Astrocyte (in vitro differentiated cells and primary cell): ENCODE data around the gene RNASE13. TPM values are rescaled to one million over a fixed set of nuclear protein-coding genes. Genes with fewer than 3 reads are reported as not detected.

Experiments
- DNase-seq: peaks from one replicate; pipeline ENCODE4 v3.0.0-alpha.2; 2010; ENCODE audit warnings: low read depth
- FAIRE-seq: peaks from 2 replicates; lab custom pipeline; 2011; peaks lifted over from hg19 to GRCh38; lab: Jason Lieb, UNC
- H2AFZ ChIP-seq: 2 replicates; pipeline ENCODE4 v1.6.0; 2012; ENCODE audit warnings: low read depth, low read length, inconsistent platforms
- H3K27ac ChIP-seq: 2 replicates; pipeline ENCODE4 v1.5.1; 2011; ENCODE audit warnings: low read depth, low read length, inconsistent platforms
- H3K27me3 ChIP-seq: 2 replicates; pipeline ENCODE4 v1.6.0; 2011; ENCODE audit warnings: low read length, inconsistent platforms; ENCODE audit not compliant: insufficient read depth
- H3K36me3 ChIP-seq: 2 replicates; pipeline ENCODE4 v1.5.1; 2011; ENCODE audit warnings: low read length, inconsistent platforms; ENCODE audit not compliant: insufficient read depth
- H3K4me1 ChIP-seq: 2 replicates; pipeline ENCODE4 v1.5.1; 2011; ENCODE audit warnings: low read length, inconsistent platforms; ENCODE audit not compliant: insufficient read depth
- H3K4me2 ChIP-seq: 2 replicates; pipeline ENCODE4 v1.6.0; 2012; ENCODE audit warnings: low read length, inconsistent platforms
- H3K4me3 ChIP-seq: 2 replicates; pipeline ENCODE4 v1.5.1; 2011; ENCODE audit warnings: low read depth, mild to moderate bottlenecking, low read length, inconsistent platforms; ENCODE audit not compliant: insufficient read depth
- H3K79me2 ChIP-seq: 2 replicates; pipeline ENCODE4 v1.6.0; 2012; ENCODE audit warnings: mild to moderate bottlenecking, low read length, inconsistent platforms; ENCODE audit not compliant: insufficient read depth
- H3K9ac ChIP-seq: 2 replicates; pipeline ENCODE4 v1.6.0; 2012; ENCODE audit warnings: mild to moderate bottlenecking, low read length, inconsistent platforms
- H3K9me3 ChIP-seq: 2 replicates; pipeline ENCODE4 v1.5.1; 2012; ENCODE audit warnings: low read depth, mild to moderate bottlenecking, low read length, inconsistent platforms; ENCODE audit not compliant: insufficient read depth
- H4K20me1 ChIP-seq: 2 replicates; pipeline ENCODE4 v1.6.0; 2012; ENCODE audit warnings: low read length, inconsistent platforms; ENCODE audit not compliant: insufficient read depth
- H3K27ac Mint-ChIP-seq: one replicate; pipeline ENCODE4 v1.8.0; 2021; ENCODE audit warnings: mild to moderate bottlenecking, mixed read lengths; ENCODE audit not compliant: unreplicated experiment
- H3K27me3 Mint-ChIP-seq: one replicate; pipeline ENCODE4 v1.8.0; 2021; ENCODE audit warnings: low read depth, mixed read lengths; ENCODE audit not compliant: unreplicated experiment
- H3K36me3 Mint-ChIP-seq: one replicate; pipeline ENCODE4 v1.8.0; 2021; ENCODE audit warnings: low read depth, mixed read lengths; ENCODE audit not compliant: unreplicated experiment
- H3K4me1 Mint-ChIP-seq: one replicate; pipeline ENCODE4 v1.8.0; 2021; ENCODE audit warnings: low read depth, mixed read lengths; ENCODE audit not compliant: unreplicated experiment
- H3K4me3 Mint-ChIP-seq: one replicate; pipeline ENCODE4 v1.8.0; 2021; ENCODE audit warnings: mild to moderate bottlenecking, moderate library complexity, mixed read lengths; ENCODE audit not compliant: unreplicated experiment
- H3K9me3 Mint-ChIP-seq: one replicate; pipeline ENCODE4 v1.8.0; 2021; ENCODE audit warnings: mild to moderate bottlenecking, mixed read lengths; ENCODE audit not compliant: unreplicated experiment
- CTCF ChIP-seq: IDR thresholded peaks from 2 replicates; pipeline ENCODE4 v1.5.1; 2011; ENCODE audit warnings: low read depth, mild to moderate bottlenecking, inconsistent platforms, low read length, moderate library complexity; ENCODE audit not compliant: insufficient read depth
- EZH2 ChIP-seq: IDR thresholded peaks from 2 replicates; pipeline ENCODE4 v1.6.1; 2012; ENCODE audit warnings: mild to moderate bottlenecking, low read length, inconsistent platforms; ENCODE audit not compliant: insufficient read depth
- total RNA-seq: library from RNA; stranded (reverse); gene quantifications from 2 replicates; pipeline ENCODE4 v1.2.1, GENCODE V29; 2021

The RNASE13 gene
- total RNA-seq, 1 donor from 2014 or later, result not detected

GRCh38 chr14:21023817-21024584 is 10.6 kb downstream of the RNASE13 start:
- peaks cover 6% of the 10 kb centered on the region for H3K36me3 Mint-ChIP-seq
- H3K27me3 Mint-ChIP-seq, result peaks cover 31% of the 10 kb centered on the region
- no peaks in the 10 kb centered on the region for H3K9me3 ChIP-seq
- TF ChIP-seq EZH2 (no peak), CTCF (no peak)
- H3K4me2 ChIP-seq, result peak overlapping the region; percentile 81
- H3K9ac ChIP-seq, result peak overlapping the region; percentile 33
- no peaks in the 10 kb centered on the region for H4K20me1 ChIP-seq
- FAIRE-seq (no peak), DNase-seq (no peak)
- no peak overlapping the region for H3K27ac Mint-ChIP-seq
- peak overlapping the region; percentile 54 for H3K4me3 ChIP-seq
- H3K27me3 ChIP-seq, result peaks cover 23% of the 10 kb centered on the region
- no peaks in the 10 kb centered on the region for H3K79me2 ChIP-seq
- H3K36me3 ChIP-seq, result no peaks in the 10 kb centered on the region
- H3K4me1 ChIP-seq, result peaks cover 7% of the 10 kb centered on the region
- H3K4me1 Mint-ChIP-seq, result peaks cover 18% of the 10 kb centered on the region
- peaks cover 5% of the 10 kb centered on the region for H3K9me3 Mint-ChIP-seq
- peak overlapping the region; percentile 80 for H3K4me3 Mint-ChIP-seq
- no peak overlapping the region for H3K27ac ChIP-seq
- peak overlapping the region; percentile 78 for H2AFZ ChIP-seq

GRCh38 chr14:21023174-21023573 is 11.4 kb downstream of the RNASE13 start:
- Histone ChIP-seq H3K9me3 (no peaks in the 10 kb centered on the region), H3K79me2 (no peaks in the 10 kb centered on the region), H3K9ac (no peak overlapping the region), H3K27ac (no peak overlapping the region), H4K20me1 (no peaks in the 10 kb centered on the region), H3K4me2 (no peak overlapping the region), H3K4me3 (no peak overlapping the region), H3K4me1 (peaks cover 7% of the 10 kb centered on the region), H2AFZ (no peak overlapping the region), H3K36me3 (no peaks in the 10 kb centered on the region), H3K27me3 (peaks cover 23% of the 10 kb centered on the region)
- Mint-ChIP-seq H3K36me3 (peaks cover 6% of the 10 kb centered on the region), H3K27me3 (peaks cover 31% of the 10 kb centered on the region), H3K4me1 (peaks cover 18% of the 10 kb centered on the region), H3K9me3 (peaks cover 5% of the 10 kb centered on the region), H3K4me3 (no peak overlapping the region), H3K27ac (no peak overlapping the region)
- TF ChIP-seq EZH2, result no peak
- TF ChIP-seq CTCF, result no peak
- no peak for FAIRE-seq
- no peak for DNase-seq

GRCh38 chr14:21022686-21023085 is 11.9 kb downstream of the RNASE13 start:
- H3K36me3 ChIP-seq, result no peaks in the 10 kb centered on the region
- H3K27me3 ChIP-seq, result peaks cover 23% of the 10 kb centered on the region
- TF ChIP-seq CTCF, result no peak
- DNase-seq (no peak), FAIRE-seq (no peak)
- no peak overlapping the region for H3K27ac ChIP-seq
- H2AFZ ChIP-seq, result no peak overlapping the region
- Mint-ChIP-seq H3K4me1 (peaks cover 19% of the 10 kb centered on the region), H3K36me3 (peaks cover 6% of the 10 kb centered on the region), H3K4me3 (no peak overlapping the region), H3K27ac (no peak overlapping the region), H3K9me3 (peaks cover 5% of the 10 kb centered on the region), H3K27me3 (peaks cover 31% of the 10 kb centered on the region)
- no peak overlapping the region for H3K9ac ChIP-seq
- H3K79me2 ChIP-seq, result no peaks in the 10 kb centered on the region
- no peak overlapping the region for H3K4me3 ChIP-seq
- peaks cover 9% of the 10 kb centered on the region for H3K4me1 ChIP-seq
- no peaks in the 10 kb centered on the region for H3K9me3 ChIP-seq
- no peak overlapping the region for H3K4me2 ChIP-seq
- H4K20me1 ChIP-seq, result no peaks in the 10 kb centered on the region
